SIG-M5 (cell line): Measurements from ENCODE around the gene FGF14.
"Not testable (repeated sequence)": the region's sequence is repeated elsewhere in the genome, so short reads cannot be mapped to it uniquely, and the experiment has no call there.

Experiments
- DNase-seq: peaks from one replicate; lab custom pipeline; 2025; lab: John Stamatoyannopoulos, UW

The FGF14 gene

DNA sequence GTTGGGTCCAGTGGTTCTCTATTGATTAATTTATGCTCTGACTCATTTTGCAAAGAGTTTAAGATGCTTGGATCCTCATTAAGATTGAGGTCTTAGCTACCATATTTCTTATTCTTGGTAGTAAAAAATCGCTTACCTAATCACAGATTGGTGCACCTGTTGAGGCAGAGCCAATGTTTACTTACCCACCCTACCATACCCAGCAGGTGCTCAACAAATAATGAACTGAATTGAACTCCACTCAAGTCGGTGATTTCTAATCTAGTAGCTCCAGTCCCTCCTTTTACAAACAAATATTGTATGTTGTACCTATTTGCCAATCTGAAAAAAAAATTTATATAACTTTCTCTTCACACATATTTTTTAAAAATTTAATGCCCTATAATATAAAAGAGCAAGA lies 361.0 kb downstream of the FGF14 start:
- DNase-seq = no peak

DNA sequence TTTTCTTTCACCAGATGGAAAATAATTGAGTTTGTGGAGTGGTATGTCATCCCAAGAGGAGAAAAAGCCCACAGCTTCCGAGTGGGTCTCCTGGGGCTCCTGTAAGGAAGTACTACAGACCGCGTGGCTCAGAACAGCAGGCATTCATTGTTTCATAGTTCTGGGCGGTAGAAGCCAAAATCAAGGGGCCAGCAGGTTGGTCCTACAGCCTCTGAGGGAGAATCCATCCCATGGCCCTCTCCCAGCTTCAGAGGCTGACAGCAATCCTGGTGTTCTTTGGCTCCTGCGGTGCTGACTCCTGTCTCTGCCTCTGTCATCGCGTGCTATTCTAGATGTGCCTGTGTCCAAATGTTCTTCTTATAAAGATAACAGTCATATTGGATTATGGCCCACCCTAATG lies 362.6 kb downstream of the FGF14 start:
- DNase-seq = no peak

DNA sequence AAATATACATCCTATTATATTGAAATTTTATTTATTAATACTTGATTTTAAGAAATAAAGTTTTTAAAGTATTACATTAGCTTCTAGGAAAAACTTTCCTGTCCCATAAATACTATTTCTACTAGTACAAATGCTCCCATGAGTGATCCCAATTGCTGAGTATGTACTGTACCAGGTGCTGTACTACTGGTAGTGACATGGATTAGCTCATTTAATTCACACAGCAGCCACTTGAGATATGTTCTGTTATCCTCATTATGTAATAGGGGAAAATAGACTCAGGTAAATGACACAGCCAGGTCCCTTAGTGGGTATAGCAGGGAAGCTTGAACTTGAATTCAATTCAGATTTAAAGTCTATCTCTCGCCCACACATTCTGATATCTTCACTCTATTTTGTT lies 363.1 kb downstream of the FGF14 start:
- DNase-seq = no peak

DNA sequence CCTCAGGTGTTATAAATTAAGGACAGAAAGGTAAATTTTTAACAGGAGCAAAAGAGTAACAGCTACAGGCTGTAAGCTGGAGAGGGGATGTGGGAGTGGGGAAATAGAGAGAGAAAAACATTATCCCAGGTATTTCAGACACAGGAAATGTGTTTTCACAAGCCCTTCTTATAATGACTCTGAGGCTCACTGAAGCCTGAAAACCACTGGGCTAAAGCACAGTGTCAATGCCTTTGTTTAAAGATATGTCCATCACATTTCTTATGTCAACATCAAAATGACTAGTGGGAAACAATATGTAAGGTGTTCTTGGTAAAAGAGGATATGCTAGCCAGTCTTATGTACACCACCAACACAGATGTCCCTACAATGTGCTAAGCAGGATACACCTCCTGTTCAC lies 365.9 kb downstream of the FGF14 start:
- no peak for DNase-seq

DNA sequence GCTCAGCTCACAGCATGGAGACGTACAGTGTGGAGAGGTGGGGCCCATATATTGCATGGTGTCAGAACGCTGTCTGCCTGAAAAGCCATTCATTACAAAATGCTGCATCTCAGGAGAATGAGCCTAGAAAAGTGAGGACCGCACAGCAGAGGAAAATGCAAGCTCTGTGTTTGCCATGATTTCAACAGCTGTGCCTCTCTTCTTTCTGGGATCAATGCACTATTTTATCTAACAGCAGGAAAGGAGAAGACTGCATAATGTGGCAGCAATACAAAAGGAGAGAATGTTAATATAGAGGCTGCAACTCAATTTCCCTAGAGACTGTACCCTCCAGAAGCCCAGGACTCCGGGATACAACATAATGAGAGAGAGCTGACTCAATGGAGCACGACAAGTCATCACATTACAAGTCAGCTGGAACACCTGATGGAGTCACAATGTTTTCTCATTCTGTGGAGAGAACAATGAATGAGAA lies 368.0 kb downstream of the FGF14 start:
- no peak for DNase-seq

DNA sequence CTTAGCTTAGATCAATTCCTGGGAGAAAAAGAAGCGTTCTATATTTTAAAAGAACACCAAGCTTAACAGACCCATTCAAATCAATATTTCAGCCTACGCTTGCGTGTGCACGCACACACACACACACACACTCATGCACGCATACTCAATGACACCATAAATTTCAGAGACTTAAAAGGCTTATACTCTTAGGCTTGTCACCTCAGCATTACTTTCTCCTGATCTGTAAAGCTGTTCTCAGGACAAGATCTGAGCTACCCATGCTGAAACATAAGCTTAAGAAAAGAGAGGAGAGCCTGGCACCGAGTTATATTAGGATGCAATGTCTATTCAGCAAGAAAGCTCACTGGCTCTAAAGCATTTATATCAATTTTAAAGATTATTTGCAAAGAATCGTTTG lies 368.5 kb downstream of the FGF14 start:
- DNase-seq = no peak

DNA sequence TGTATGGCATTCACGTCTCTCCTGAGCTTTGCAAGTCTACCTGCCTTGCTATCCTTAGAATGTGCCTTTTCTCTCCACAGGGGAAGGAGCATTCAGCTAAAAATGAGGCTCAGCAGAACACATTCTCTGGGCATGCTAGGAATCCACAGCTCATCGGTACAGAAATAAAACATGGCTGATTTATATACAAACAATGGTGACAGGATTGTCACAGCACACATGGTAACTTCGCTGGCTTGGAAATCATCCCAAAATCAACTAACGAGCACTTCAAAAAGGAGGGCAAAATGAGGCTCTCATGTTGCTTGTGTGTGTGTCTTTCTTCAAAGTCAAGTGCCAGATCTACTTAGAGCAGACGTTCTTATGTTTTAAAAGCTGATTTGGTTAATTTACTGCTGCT lies 373.0 kb downstream of the FGF14 start:
- DNase-seq = no peak

DNA sequence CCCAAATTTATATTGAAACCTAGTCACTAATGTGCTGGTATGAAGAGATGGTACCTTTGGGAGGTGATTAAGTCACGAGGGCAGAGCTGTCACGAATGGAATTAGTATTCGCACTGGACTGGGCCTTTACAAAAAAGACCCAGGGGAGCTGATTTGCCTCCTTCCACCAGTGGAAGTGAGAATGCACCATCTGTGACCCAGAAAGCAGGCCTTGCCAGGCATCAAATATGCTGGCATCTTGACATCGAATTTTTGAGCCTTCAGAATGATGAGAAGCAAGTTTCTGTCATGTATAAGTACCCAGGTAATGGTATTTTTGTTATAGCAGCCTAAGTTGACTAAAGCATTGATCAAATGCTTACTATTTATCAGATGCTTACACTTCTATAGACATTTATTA lies 373.6 kb downstream of the FGF14 start:
- DNase-seq = no peak

DNA sequence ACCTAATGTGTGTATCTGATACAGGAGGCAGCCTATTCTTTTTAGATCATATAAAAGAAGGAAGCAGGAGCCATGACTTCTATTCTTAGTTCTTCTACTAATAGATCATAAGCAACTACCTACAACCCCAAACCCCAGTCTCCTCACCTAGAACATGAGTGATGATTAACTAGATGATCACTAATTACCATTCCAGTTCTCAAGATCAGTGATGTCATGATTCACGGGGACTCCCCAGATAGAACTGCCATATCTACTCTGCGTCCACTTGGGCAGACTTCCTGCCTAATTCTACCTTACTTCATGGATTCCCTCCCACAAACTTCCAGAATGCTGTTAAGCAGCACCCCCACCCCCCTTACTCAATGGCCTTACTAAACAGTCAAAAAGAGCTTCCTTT lies 380.1 kb downstream of the FGF14 start:
- no peak for DNase-seq

DNA sequence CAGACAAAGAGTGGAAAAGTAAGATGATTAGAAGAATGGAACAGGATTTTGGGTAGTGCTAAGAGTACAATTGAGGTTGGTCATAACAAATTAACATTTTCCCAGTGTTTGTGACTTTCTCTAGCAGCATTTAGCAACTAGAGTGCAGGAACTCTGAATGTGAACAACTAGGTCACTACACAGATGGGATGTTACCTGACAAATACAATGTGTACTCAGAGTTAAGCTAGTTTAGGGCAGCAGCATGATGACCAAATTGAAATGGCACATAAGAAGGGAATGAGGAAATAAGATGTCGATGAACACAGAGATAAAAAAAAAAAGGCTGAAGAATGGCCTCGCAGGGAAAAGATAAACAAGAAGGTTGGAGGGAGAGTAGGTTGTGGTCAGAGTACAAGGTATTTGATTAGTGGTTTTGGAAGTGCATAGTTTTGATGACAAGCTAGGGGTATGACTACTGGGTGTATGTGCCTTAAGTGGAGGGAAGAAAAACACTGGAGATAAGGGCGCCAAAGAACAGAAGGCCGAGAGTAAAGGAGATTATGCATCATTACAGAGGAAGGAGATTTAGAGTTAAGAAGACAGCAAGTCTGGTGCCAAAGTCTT lies 381.1 kb downstream of the FGF14 start:
- DNase-seq = no peak

DNA sequence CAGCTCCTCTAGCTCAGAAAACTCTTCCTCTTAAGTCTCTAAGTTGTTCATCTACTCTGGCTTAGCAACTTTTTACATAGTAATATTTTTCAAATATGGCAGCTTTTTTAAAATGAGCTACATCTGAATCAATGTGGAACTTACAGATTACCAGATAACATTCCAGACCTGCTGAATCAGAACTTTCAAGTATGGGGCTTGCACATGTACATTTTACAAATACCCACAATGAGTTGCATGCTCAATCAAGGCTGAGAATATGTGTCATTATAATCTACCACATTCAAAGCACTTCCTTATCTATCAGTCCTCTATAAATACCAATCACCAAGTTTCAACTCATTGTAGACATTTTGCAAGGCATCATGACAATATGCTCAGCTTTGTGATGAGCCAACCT lies 383.1 kb downstream of the FGF14 start:
- DNase-seq = no peak

DNA sequence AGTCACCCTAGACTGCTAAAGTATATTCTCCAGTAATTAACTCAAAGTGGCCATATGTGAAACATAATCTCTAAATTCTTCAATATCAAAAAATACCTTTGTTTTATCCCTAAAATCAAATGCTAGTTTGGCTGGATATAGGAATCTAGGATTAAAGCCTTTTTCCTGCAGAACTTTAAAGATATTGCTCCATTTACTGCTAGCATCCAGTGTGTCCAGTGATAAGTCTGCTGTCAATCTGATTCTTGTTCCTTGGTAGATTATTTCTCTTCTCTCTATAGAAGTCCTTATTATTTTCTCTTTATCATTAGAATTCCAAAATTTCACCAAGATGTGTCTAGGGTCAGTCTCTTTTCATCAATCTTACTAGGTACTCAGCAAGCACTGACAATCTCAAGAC lies 384.6 kb downstream of the FGF14 start:
- DNase-seq = no peak

DNA sequence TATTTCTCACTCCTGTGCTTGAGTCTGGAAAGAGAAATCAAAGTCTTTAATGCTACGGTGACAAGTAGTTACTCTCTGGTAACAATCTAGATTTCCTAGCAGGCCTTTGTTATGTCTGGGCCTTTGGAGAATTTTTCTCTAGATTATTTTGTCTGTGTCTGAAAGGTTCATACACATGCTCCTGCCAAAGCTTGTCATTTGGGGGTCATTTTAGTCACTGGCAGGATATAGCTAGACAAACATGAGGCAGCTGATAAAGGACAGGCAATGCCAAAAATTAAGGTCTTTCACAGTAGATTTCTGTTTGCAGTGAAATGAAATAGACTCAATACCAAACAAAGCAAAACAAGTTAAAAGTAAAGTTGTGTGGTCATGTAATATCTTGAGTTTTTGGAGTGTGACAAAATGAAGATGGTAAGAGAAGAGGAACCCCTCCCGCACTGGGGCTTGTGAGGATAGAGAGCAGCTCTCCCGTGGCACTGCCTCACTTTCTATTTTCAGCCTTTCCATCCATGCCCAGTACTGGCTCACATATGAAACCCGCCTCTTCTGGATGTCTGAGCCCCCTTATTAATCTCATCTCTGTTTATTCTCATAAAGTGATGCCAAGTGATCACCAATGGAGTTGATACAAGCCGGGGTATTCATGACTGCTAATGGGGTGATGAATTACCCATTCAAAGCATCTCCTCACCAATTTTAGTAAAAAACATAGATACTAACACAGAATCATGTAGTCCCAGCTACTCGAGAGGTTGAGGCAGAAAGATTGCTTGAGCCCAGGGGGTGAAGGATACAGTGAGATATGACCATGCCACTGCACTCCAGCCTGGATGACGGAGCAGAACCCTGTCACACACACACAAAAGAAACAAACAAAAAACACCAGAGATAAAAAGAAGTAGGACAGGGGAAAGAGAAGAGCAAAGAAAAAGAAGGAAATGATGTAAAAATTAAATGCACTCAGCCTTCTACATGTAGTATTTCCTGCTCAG lies 389.3 kb downstream of the FGF14 start:
- no peak for DNase-seq

DNA sequence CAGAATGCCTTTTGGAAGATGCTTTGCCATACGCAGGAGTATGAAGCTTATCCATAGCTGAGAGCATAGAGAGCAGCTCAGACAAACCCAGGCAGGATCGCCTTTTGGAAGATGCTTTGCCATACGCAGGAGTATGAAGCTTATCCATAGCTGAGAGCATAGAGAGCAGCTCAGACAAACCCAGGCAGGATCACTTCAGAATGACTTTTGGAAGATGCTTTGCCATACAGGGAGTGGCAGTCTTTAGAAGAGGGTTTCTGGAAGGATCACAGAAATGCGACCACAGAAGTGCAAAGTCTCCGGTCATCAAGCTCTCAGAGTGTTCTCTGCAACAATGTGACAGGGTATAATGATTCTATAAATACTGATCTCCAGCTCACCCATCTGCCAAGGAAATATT lies 390.4 kb downstream of the FGF14 start:
- DNase-seq = not testable (repeated sequence)

DNA sequence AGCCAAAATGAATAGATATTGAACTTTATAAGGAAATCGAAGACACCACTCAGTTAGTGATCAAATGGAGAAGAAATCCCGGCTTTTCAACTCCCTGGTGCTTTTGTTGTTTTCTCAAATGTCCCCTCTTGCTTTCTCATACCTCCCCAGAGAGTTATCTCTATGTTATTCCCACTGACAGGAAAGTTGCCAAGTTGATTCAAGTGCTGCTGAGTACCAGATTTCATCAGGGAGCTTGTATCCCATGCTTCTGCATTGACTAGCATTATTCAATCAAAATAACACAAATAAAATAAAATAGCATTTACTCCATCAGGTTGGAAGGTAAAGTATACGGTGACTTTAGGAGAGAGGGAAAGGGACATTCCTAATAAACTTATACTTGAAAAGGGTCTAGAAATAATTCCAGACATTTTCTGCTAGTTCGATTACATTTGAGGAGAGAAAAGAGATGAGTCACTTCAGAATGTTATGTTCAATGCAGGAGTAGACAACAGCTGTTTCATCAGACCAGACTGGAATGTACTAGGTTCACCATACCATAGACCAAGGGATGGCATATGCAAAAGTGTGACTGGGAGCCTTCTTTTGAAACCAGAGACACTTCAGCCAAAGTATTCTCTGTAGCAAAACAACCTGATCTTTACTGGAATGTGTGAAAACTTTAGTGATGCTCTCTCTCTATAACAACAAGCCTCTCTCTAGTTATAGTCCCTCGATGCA lies 397.8 kb downstream of the FGF14 start:
- DNase-seq = no peak

DNA sequence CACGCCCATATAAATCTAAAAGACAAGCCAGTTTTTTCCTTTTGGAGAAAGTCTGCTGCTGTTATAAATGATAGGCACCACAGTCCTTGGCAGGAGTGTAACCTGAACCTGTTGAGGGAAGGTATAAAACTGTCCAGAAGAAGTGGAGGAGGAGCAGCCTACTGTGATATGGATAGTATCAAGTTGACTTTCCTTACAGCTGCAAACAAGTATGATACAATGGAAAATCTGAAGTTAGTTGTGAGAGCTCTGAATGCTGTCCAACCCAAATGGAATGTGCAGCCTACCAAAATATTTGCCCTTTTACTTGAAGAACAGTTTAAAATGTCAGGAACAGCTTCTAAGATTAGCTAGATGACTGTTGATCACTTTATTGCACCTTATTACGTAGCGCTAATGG lies 399.6 kb downstream of the FGF14 start:
- DNase-seq = no peak

DNA sequence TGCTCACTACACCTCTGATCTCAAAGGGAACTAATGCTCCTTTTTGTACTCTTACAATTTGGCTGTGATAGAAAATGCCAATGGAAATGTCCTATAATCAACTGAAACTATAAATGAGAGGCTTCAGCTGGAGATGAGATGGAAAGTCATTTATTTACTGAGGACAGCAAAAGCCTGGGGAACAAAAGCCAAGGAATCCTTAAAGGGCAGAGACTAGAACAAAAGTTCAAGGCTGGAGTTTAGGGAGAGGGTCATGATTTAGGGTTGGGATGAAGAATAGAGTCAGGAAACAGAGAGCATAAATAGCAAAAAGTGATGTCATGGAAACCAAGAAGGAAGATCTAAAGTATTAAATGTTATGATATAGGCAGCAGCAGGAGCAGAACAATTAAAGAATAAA lies 401.1 kb downstream of the FGF14 start:
- no peak for DNase-seq

DNA sequence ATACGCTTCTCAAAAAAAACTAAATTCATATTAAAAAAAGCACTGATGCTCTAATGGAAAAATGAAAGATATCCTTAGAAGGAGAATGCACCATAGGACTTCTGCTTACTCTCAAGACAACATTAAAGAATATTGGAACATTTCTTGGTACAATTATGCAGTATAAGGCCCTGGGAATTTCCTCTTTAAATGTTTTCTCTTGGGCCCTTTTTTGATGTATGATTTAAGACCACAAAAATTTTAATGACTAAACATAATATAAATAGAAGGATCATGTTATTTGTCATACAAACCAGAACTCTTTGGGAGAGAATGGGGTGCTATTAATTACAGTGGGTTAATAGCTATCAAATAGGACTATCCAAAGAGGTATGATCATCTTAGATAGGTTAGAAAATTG lies 403.7 kb downstream of the FGF14 start:
- DNase-seq = no peak

DNA sequence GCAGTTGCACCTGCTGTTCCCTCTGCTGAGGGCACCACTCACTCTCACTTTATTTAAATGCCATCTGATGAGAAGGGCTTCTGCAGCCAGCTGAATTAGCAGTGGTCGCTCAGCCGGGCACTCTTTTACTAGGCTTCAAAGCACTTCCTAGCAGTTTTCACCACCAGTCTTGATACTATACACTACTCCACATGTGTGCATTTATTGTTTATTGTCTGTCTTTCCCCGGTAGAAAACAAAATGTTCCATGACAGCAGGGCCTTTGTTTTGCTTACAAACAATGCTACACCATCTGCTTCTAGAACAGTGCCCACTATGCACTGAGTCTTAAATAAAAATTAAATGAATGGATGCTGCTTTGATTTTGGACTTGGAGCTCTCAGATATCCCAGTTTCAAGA lies 404.9 kb downstream of the FGF14 start:
- no peak for DNase-seq

DNA sequence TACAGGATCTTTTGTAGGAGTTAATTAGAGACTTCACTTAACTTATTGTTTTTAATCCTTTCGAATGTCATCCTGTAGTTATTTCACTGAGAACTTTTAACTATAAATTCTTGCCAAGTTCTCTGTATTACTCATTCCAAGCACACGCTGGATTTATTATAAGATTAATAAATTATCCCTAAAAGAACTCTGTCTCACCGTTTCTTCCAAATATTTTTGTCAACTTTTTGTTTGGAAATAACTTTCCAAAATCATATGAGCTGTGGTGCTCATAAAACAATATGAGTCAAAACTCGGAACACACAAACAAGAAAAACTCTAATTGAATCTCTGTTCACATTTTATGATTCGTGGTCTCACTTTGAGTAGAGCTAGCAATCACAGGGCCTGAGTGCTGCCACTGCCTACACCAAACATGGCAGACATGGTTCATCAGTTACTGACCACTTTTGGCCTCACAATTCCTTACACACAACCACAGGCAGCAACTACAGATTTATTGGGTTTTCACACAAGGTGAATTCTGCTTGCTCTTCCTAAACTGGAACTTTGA lies 412.0 kb downstream of the FGF14 start:
- no peak for DNase-seq

DNA sequence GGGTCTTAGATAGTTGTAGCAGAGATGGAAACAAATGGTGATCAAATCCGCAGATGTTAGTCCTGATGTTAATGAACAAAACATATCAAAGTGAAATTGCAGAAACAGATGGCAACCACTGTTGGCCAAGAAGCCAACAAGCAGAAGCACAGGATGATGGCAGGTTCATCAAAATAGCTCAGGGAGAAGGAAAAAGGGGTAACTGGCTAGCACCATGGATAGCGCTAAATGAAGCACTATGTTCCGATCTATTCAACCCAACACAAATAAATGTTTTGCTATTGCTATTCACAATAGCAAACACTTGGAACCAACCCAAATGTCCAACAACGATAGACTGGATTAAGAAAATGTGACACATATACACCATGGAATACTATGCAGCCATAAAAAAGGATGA lies 413.7 kb downstream of the FGF14 start:
- DNase-seq = no peak

DNA sequence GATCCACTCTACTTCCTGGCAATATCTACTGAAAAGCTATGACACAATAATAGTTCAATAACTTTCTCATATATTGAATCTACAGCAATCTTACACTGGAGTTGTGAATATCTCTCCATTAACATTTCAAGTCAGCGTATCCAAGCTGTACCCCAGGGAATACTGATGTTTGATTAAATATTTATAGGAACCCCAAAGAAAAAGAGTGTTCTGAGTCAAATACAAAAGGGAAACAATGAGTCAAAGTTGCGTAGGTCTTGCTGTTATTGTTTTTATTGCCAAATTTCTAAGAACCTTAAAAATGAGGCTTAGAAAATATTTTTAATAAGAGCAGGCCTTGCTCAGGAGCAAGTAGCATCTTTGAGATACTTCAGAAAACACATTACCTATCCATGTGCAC lies 415.5 kb downstream of the FGF14 start:
- no peak for DNase-seq

DNA sequence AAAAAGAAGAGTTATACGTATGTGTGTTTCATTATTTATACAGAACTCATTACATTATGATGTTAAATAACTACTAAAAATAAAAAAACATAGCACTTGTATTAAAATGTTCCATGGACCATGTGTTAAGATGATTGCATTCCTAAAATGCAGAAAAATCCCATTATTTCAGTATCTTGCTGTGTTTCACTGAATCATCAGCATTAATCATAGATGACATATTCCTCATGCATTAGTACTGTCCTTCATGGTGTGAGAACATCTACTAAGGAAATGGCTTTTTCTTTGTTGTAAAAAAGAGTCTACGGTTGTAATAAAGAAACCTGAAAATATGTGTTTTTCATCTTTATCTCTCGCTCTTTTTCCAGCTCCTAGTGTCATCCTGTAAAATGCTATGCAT lies 416.5 kb downstream of the FGF14 start:
- no peak for DNase-seq
